HUES6 (cell line): ENCODE results near the gene HLA-DMB.
A peak's percentile ranks its signal among the peaks of the same experiment; 100 is the strongest.

Source experiments
- H3K27ac ChIP-seq: 2 replicates; pipeline ENCODE4 v1.7.0; 2013; ENCODE audit warnings: low read depth, mild to moderate bottlenecking, low read length, inconsistent platforms
- H3K27me3 ChIP-seq: 2 replicates; pipeline ENCODE4 v1.6.1; 2013; ENCODE audit warnings: low read length; ENCODE audit not compliant: control insufficient read depth, insufficient read depth
- H3K36me3 ChIP-seq: 2 replicates; pipeline ENCODE4 v1.6.1; 2013; ENCODE audit warnings: low read length; ENCODE audit not compliant: control insufficient read depth, insufficient read depth
- H3K4me1 ChIP-seq: 2 replicates; pipeline ENCODE4 v1.6.1; 2013; ENCODE audit warnings: low read length; ENCODE audit not compliant: control insufficient read depth, insufficient read depth
- H3K4me3 ChIP-seq: 2 replicates; pipeline ENCODE4 v1.5.1; 2013; ENCODE audit warnings: low read depth, low read length
- H3K9ac ChIP-seq: one replicate; pipeline ENCODE4 v1.6.1; 2013; ENCODE audit warnings: mild to moderate bottlenecking, low read length
- H3K9me3 ChIP-seq: 2 replicates; pipeline ENCODE4 v1.6.1; 2013; ENCODE audit warnings: low read depth, low read length; ENCODE audit not compliant: control insufficient read depth, insufficient read depth

HLA-DMB gene

GRCh38 chr6:32932132-32932868, 8.5 kb downstream of the HLA-DMB start:
- peaks cover 30% of the 10 kb centered on the region for H3K27me3 ChIP-seq

GRCh38 chr6:32931211-32931610, 9.6 kb downstream of the HLA-DMB start:
- Histone ChIP-seq H3K27ac (no peak overlapping the region), H3K4me1 (no peaks in the 10 kb centered on the region), H3K4me3 (no peak overlapping the region), H3K27me3 (peaks cover 23% of the 10 kb centered on the region; the same call in 1 of the 2 replicates), H3K9ac (no peak overlapping the region), H3K36me3 (no peaks in the 10 kb centered on the region), H3K9me3 (no peaks in the 10 kb centered on the region)

More at GRCh38 chr6:32932132-32932868, 8.5 kb downstream of the HLA-DMB start:
- no peaks in the 10 kb centered on the region for H3K36me3 ChIP-seq
- H3K27ac ChIP-seq: no peak overlapping the region
- H3K9ac ChIP-seq: no peak overlapping the region
- H3K4me1 ChIP-seq: no peaks in the 10 kb centered on the region
- H3K9me3 ChIP-seq: no peaks in the 10 kb centered on the region
- H3K4me3 ChIP-seq: no peak overlapping the region

GRCh38 chr6:32922083-32922482, 18.7 kb downstream of the HLA-DMB start:
- Histone ChIP-seq H3K9me3 (no peaks in the 10 kb centered on the region), H3K9ac (no peak overlapping the region), H3K27ac (no peak overlapping the region), H3K4me3 (no peak overlapping the region), H3K4me1 (no peaks in the 10 kb centered on the region), H3K36me3 (no peaks in the 10 kb centered on the region), H3K27me3 (peaks cover 6% of the 10 kb centered on the region; the same call in 1 of the 2 replicates)

GRCh38 chr6:32920715-32921114, 20.1 kb downstream of the HLA-DMB start:
- Histone ChIP-seq H3K4me3 (no peak overlapping the region), H3K27ac (no peak overlapping the region), H3K27me3 (peaks cover 6% of the 10 kb centered on the region; the same call in 1 of the 2 replicates)

GRCh38 chr6:32912951-32913350, 27.9 kb downstream of the HLA-DMB start:
- Histone ChIP-seq H3K36me3 (no peaks in the 10 kb centered on the region), H3K9ac (no peak overlapping the region), H3K27me3 (peaks cover 13% of the 10 kb centered on the region; the same call in 1 of the 2 replicates), H3K4me1 (no peaks in the 10 kb centered on the region), H3K27ac (no peak overlapping the region), H3K4me3 (no peak overlapping the region), H3K9me3 (no peaks in the 10 kb centered on the region)

More at GRCh38 chr6:32920715-32921114, 20.1 kb downstream of the HLA-DMB start:
- H3K9ac ChIP-seq: no peak overlapping the region
- H3K36me3 ChIP-seq: no peaks in the 10 kb centered on the region
- H3K4me1 ChIP-seq: no peaks in the 10 kb centered on the region
- H3K9me3 ChIP-seq: no peaks in the 10 kb centered on the region

GRCh38 chr6:32908897-32909296, 31.9 kb downstream of the HLA-DMB start:
- H3K27me3 ChIP-seq: peaks cover 13% of the 10 kb centered on the region; the same call in 1 of the 2 replicates
- H3K36me3 ChIP-seq: no peaks in the 10 kb centered on the region
- no peaks in the 10 kb centered on the region for H3K9me3 ChIP-seq
- H3K4me3 ChIP-seq: no peak overlapping the region
- H3K27ac ChIP-seq: no peak overlapping the region
- H3K4me1 ChIP-seq: no peaks in the 10 kb centered on the region
- no peak overlapping the region for H3K9ac ChIP-seq

- no peak overlapping the region for H3K9ac ChIP-seq
- peaks cover 4% of the 10 kb centered on the region; the same call in 1 of the 2 replicates for H3K27me3 ChIP-seq
- H3K9me3 ChIP-seq: no peaks in the 10 kb centered on the region
- H3K4me3 ChIP-seq: no peak overlapping the region
- no peaks in the 10 kb centered on the region for H3K36me3 ChIP-seq
- H3K27ac ChIP-seq: no peak overlapping the region
- H3K4me1 ChIP-seq: no peaks in the 10 kb centered on the region
Measured at GRCh38 chr6:32906539-32906938, 34.3 kb downstream of the HLA-DMB start.

- peaks cover 3% of the 10 kb centered on the region; the same call in 1 of the 2 replicates for H3K27me3 ChIP-seq
- no peak overlapping the region for H3K27ac ChIP-seq
- no peaks in the 10 kb centered on the region; the same call in 1 of the 2 replicates for H3K36me3 ChIP-seq
- H3K4me1 ChIP-seq: no peaks in the 10 kb centered on the region
- no peak overlapping the region for H3K9ac ChIP-seq
- H3K9me3 ChIP-seq: no peaks in the 10 kb centered on the region
- no peak overlapping the region for H3K4me3 ChIP-seq
Measured at GRCh38 chr6:32905078-32905477, 35.8 kb downstream of the HLA-DMB start.

- Histone ChIP-seq H3K27me3 (peaks cover 3% of the 10 kb centered on the region; the same call in 1 of the 2 replicates), H3K4me1 (no peaks in the 10 kb centered on the region), H3K9me3 (no peaks in the 10 kb centered on the region), H3K36me3 (no peaks in the 10 kb centered on the region; the same call in 1 of the 2 replicates), H3K27ac (no peak overlapping the region), H3K4me3 (no peak overlapping the region), H3K9ac (no peak overlapping the region)
Measured at GRCh38 chr6:32903952-32904351, 36.9 kb downstream of the HLA-DMB start.

GRCh38 chr6:32895006-32895345, 45.9 kb downstream of the HLA-DMB start:
- H3K36me3 ChIP-seq: no peaks in the 10 kb centered on the region
- H3K4me3 ChIP-seq: peak overlapping the region; percentile 96
- no peaks in the 10 kb centered on the region for H3K9me3 ChIP-seq
- no peaks in the 10 kb centered on the region for H3K27me3 ChIP-seq
- H3K9ac ChIP-seq: peak overlapping the region; percentile 69
- H3K27ac ChIP-seq: no peak overlapping the region
- H3K4me1 ChIP-seq: peaks cover 9% of the 10 kb centered on the region; the same call in 1 of the 2 replicates

GRCh38 chr6:32894085-32895005, 46.5 kb downstream of the HLA-DMB start:
- peak overlapping the region; percentile 69 for H3K9ac ChIP-seq
- no peaks in the 10 kb centered on the region for H3K36me3 ChIP-seq
- no peak overlapping the region for H3K27ac ChIP-seq
- no peaks in the 10 kb centered on the region for H3K9me3 ChIP-seq
- no peaks in the 10 kb centered on the region for H3K27me3 ChIP-seq
- H3K4me3 ChIP-seq: peak overlapping the region; percentile 96
- peaks cover 9% of the 10 kb centered on the region; the same call in 1 of the 2 replicates for H3K4me1 ChIP-seq
